H1 (cell line): ENCODE results near the gene MATN1. TPM values are rescaled to one million over a fixed set of nuclear protein-coding genes. Genes with fewer than 3 reads are reported as not detected.

Experiments
- CBX8 ChIP-seq: fragments of 300-800, 300-1000 bp; sonication (generic); IDR thresholded peaks from 2 replicates; pipeline ENCODE4 v1.7.1; 2016; ENCODE audit warnings: low read depth, low read length, borderline replicate concordance
- FOSL1 ChIP-seq: IDR thresholded peaks from 2 replicates; pipeline ENCODE4 v1.6.1; 2011; ENCODE audit warnings: mild to moderate bottlenecking, low read depth, low read length, moderate library complexity; ENCODE audit not compliant: insufficient read depth
- KDM1A ChIP-seq: fragments of 200-600, 300-600 bp; sonication (generic); IDR thresholded peaks from 2 replicates; pipeline ENCODE4 v1.7.1; 2016; ENCODE audit warnings: mild to moderate bottlenecking, low read length, borderline replicate concordance
- TAF1 ChIP-seq: IDR thresholded peaks from 2 replicates; pipeline ENCODE4 v1.6.1; 2011; ENCODE audit warnings: mild to moderate bottlenecking, low read depth, low read length
- polyA plus RNA-seq, 7 experiments: library from polyadenylated mRNA; depleted of rRNA in 3 of 7; stranded (reverse) in 5 of 7; unstranded in 2 of 7; fragments of >200 nt in 5 of 7; fragments of 200-250 nt in 2 of 7; gene quantifications; 1 replicate in 5 of 7; 2 replicates in 1 of 7; 4 replicates in 1 of 7; pipeline versions ENCODE4 v1.2.1 to v1.2.3, GENCODE V29; 2011 to 2013; ENCODE audit warnings: missing spikeins in 2 of 7, mixed read lengths in 2 of 7
- total RNA-seq: library from RNA; stranded (reverse); fragmentation: NEBNext Ultra II Directional; extraction: Animal tissue kit (Norgen Biotek cat#: 25700); gene quantifications from 2 replicates; pipeline ENCODE4 v1.2.1, GENCODE V29; 2021
- TF ChIP-seq, protein P1 (sequence below): fragments of 300-600 bp; sonication (generic); IDR thresholded peaks from 2 replicates; pipeline ENCODE4 v1.7.1; 2012; ENCODE audit warnings: low read length, moderate library complexity, mild to moderate bottlenecking, inconsistent platforms; ENCODE audit not compliant: insufficient replicate concordance

Gene MATN1
- total and polyA plus RNA-seq, 2 of the 8 experiments (the other 6 are each of a cell fraction or from before 2014, with no cell fraction given) = 0.12 to 0.28 TPM

DNA sequence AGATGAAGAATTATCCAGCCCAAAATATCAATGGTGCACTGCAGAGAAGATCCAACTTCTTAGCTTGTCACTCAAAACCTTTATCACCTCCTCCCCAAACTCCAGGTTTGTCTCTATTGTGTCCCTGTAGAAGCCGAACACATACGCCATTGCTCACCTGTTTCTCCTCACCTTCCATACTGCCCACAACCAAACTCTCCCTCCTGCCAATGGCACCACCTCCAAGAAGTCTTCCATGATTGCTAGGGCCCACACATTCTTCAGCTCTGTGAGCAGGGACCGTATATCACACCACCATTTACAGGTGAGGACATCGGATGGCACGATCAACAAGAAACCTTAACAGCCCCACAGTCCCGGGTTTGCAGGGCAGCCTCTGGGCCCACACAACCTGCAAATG, 31.9 kb upstream of the MATN1 start (continued):
- TF ChIP-seq, protein P1, sequence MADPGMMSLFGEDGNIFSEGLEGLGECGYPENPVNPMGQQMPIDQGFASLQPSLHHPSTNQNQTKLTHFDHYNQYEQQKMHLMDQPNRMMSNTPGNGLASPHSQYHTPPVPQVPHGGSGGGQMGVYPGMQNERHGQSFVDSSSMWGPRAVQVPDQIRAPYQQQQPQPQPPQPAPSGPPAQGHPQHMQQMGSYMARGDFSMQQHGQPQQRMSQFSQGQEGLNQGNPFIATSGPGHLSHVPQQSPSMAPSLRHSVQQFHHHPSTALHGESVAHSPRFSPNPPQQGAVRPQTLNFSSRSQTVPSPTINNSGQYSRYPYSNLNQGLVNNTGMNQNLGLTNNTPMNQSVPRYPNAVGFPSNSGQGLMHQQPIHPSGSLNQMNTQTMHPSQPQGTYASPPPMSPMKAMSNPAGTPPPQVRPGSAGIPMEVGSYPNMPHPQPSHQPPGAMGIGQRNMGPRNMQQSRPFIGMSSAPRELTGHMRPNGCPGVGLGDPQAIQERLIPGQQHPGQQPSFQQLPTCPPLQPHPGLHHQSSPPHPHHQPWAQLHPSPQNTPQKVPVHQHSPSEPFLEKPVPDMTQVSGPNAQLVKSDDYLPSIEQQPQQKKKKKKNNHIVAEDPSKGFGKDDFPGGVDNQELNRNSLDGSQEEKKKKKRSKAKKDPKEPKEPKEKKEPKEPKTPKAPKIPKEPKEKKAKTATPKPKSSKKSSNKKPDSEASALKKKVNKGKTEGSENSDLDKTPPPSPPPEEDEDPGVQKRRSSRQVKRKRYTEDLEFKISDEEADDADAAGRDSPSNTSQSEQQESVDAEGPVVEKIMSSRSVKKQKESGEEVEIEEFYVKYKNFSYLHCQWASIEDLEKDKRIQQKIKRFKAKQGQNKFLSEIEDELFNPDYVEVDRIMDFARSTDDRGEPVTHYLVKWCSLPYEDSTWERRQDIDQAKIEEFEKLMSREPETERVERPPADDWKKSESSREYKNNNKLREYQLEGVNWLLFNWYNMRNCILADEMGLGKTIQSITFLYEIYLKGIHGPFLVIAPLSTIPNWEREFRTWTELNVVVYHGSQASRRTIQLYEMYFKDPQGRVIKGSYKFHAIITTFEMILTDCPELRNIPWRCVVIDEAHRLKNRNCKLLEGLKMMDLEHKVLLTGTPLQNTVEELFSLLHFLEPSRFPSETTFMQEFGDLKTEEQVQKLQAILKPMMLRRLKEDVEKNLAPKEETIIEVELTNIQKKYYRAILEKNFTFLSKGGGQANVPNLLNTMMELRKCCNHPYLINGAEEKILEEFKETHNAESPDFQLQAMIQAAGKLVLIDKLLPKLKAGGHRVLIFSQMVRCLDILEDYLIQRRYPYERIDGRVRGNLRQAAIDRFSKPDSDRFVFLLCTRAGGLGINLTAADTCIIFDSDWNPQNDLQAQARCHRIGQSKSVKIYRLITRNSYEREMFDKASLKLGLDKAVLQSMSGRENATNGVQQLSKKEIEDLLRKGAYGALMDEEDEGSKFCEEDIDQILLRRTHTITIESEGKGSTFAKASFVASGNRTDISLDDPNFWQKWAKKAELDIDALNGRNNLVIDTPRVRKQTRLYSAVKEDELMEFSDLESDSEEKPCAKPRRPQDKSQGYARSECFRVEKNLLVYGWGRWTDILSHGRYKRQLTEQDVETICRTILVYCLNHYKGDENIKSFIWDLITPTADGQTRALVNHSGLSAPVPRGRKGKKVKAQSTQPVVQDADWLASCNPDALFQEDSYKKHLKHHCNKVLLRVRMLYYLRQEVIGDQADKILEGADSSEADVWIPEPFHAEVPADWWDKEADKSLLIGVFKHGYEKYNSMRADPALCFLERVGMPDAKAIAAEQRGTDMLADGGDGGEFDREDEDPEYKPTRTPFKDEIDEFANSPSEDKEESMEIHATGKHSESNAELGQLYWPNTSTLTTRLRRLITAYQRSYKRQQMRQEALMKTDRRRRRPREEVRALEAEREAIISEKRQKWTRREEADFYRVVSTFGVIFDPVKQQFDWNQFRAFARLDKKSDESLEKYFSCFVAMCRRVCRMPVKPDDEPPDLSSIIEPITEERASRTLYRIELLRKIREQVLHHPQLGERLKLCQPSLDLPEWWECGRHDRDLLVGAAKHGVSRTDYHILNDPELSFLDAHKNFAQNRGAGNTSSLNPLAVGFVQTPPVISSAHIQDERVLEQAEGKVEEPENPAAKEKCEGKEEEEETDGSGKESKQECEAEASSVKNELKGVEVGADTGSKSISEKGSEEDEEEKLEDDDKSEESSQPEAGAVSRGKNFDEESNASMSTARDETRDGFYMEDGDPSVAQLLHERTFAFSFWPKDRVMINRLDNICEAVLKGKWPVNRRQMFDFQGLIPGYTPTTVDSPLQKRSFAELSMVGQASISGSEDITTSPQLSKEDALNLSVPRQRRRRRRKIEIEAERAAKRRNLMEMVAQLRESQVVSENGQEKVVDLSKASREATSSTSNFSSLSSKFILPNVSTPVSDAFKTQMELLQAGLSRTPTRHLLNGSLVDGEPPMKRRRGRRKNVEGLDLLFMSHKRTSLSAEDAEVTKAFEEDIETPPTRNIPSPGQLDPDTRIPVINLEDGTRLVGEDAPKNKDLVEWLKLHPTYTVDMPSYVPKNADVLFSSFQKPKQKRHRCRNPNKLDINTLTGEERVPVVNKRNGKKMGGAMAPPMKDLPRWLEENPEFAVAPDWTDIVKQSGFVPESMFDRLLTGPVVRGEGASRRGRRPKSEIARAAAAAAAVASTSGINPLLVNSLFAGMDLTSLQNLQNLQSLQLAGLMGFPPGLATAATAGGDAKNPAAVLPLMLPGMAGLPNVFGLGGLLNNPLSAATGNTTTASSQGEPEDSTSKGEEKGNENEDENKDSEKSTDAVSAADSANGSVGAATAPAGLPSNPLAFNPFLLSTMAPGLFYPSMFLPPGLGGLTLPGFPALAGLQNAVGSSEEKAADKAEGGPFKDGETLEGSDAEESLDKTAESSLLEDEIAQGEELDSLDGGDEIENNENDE = no peak
- no peak for TF ChIP-seq TAF1
- no peak for TF ChIP-seq CBX8
- TF ChIP-seq KDM1A = no peak
- TF ChIP-seq FOSL1 = no peak
